ENCODE data around the gene C3orf70.

C3orf70 gene

DNA sequence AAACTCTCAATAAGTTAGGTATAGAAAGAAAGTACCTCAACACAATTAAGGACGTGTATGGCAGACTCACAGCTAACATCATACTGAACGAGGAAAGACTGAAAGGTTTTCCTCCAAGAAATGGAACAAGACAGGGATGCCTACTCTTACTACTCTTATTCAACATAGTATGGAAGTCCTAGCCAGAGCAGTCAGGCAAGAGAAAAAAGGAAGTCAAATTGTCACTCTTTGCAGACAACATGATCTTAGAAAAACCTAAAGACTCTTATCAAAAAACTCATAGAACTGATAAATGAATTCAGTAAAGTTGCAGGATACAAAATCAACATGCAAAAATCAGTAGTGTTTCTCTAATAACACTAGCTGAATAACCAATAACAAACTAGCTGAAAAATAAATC is 96.0 kb downstream of the C3orf70 start:
- H3K4me3 ChIP-seq (ENCODE audit: low read depth, low read length), result no peak overlapping the region

DNA sequence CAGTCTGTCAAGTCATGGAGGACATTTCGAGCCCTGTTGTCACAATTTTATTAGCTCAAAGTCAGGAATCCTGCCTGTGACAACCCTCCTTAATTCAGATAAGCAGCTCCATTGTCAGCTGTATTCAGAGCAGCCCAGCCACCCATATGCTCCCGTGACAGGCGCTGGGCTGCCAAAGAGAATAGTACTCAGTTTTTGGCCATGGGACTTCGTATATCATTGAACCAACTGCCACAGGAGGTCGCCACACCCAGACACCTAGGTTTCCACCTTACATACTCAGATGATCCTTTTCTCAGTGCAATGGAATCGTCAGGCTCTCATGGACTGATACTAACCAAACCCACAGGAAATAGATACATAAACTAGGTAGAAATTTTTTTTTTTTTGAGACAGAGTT is 100.2 kb downstream of the C3orf70 start:
- no peak overlapping the region for H3K4me3 ChIP-seq (ENCODE audit: low read depth, low read length)

DNA sequence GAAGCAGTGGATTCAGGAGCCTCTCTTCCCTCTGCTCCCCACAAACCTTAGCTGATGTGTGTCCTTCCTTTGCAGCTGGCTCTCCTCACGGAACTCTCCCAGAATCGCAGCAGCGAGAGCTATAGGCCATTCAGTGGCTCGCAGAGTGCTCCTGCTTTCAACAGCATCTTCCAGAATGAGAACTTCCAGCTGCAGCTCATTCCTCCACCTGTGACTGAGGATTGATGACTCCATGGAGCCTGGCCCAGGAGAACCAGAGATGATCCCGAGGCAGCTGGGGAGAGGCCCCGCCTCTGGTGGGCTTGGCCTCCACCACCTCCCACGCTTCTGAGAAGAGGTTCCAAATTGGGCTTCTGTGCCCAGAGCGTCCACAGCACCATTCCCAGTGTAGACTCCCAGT is 101.1 kb downstream of the C3orf70 start:
- H3K4me3 ChIP-seq (ENCODE audit: low read depth, low read length), result no peak overlapping the region

DNA sequence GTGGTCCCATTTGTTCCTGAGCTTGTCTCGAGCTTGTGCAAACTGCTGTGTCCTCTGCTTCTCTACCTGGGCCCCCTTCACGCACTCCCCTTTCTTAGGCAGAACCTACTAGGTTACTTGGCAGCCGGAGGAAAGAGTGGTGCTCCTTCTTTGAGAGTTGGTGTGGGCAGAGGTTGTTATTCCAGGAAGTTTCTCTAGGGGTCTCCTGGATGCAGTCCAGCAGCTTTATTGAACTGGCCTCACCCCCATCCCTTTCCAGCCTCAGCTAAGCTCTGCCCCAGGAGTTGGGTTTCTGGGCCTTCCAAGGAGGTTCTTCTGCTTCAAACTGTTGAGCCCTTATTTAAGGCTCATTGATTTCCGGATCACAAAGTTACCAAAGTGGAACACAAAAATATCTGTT is 103.2 kb downstream of the C3orf70 start:
- H3K4me3 ChIP-seq (ENCODE audit: low read depth, low read length), result no peak overlapping the region

DNA sequence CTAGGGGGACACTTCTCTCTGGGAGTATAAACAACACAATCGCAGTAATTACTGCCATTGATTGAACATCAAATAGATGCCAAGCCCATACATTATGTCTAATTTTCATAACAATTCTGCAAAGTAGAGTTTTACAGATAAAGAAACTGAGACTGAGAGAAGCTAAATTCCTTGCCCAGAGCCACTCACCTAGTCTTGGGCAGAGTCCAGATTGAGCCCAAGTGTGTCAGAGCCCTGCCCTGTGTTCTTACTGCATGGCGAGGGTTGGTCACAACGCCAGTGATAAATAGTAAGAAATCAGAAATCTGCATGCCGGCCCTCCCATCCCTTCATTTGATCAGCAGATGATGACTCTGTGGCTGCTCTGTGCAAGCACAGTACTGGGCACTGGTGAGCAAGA is 106.3 kb downstream of the C3orf70 start:
- H3K4me3 ChIP-seq (ENCODE audit: low read depth, low read length), result no peak overlapping the region

DNA sequence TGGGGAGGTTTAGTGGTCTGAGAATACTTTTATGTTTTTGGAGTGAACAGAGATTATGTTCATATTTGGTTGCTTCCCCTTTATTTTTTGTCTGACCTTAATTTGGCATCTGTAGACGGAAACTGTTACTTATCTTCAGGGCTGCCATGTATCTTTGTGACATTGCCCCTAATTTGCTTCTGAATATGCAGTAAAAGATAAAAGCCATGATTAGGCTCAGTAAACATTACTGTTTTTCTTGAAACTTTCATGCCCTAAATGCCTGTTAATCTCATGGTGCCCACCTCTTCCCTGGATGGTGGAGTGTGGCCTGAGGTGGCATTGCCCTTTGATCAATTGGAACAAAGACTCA is 106.7 kb downstream of the C3orf70 start:
- no peak overlapping the region for H3K4me3 ChIP-seq (ENCODE audit: low read depth, low read length)

DNA sequence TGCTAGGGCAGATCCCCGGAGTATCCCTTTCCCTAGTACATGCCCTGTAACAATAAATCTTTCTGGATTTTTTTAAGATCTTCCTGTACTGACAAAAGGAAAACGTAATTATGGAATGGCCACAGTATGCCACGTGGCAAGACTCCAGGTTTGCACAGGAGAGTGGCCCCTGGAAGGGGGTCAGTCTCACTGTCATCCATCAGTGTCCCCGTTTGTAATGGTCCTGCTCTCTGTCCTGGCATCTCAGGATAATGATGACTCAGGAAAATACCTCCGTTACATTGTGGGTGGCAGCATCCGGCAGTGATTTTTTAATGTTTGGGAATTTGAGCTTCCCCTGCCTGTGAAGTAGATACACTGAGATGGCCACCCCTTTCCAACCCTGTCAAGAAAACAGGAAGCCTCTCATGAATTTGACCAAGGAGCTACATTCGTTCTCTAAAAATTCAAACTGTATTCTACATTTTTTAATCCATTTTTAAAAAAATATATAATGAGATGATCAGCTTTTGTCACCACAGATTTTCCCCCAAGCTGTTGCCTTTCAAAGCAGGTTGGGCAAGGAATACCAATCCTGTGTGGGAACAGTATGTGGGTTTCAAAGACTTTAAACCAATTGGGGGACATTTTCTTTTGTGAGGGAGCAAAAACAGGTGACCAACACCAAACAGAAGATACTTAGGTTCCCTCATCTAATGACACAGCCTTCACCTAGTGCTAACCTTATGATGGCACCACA is 110.4 kb downstream of the C3orf70 start:
- H3K4me3 ChIP-seq (ENCODE audit: low read depth, low read length), result no peak overlapping the region

DNA sequence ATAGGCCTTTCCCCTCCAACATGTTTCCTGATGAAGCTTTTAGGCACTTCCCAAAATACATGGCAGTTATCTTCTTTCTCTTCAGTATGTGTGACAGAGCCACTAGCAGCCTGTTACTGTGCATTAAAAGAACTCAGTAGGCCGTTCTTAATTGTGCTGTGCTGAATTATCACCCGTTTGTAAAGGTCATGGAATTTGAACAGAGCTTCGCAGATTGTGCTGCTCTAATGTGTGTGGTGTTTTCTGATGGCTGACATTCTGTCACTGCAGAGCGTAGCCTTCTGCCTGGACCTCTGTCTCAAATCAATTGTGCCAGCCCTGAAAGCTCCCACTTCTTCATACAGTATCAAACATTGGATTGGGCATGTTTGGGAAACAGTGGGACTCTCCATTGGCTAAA is 111.3 kb downstream of the C3orf70 start:
- H3K4me3 ChIP-seq (ENCODE audit: low read depth, low read length), result no peak overlapping the region

DNA sequence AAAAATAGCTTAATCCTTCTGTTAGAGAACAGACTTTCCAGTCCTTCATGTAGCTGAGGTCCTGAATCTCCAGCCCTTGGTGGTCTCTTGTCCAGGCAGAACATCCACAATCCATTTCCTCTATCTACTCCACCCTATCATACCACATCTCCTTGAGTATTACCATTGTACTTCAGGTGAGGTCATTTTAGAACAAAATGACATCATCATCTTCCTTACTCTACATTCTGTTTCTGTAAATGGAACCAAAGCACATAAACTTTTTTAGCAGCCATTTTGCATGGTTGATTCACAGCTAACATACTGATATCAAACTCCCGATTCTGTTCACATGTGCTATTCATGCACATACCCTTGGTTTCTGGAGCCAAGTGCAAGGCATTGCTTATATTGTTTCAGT is 112.4 kb downstream of the C3orf70 start:
- no peak overlapping the region for H3K4me3 ChIP-seq (ENCODE audit: low read depth, low read length)

DNA sequence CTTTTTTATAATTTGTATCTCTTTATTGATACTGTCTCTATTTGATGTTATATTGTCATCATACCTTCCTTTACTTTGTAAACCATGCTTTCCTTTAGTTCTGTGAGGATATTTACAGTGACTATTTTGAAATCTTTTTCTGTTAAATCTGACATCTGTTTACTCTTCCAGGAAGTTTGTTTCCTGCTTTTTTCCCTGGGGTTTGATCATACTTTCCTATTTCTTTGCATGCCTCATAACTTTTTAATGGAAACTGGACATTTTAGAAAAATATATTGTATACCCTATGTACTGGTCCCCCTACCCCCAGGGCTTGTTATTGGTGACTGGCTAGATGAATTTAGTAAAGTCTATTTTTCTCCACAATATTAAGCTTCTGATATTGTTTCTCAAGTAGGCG is 115.1 kb downstream of the C3orf70 start:
- H3K4me3 ChIP-seq (ENCODE audit: low read depth, low read length), result no peak overlapping the region

DNA sequence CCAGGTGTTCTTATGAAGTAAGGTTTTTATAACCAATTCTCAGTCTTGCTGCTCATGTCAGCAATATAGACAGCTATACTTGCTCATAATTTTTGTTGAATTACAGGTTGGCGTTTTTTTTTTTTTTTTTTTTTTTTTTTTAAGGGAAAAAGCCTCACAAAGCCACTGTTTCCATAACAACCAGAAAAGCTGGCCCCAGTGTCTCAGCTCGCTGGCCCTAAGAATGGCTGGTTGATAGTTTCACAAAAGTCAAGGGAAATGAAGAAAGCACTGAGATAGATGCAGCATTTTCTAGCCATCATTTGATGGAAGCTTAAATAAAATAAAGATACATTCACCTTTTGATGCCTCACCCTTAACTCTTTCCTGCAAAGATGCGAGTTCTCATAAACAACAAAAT is 121.9 kb downstream of the C3orf70 start:
- no peak overlapping the region for H3K4me3 ChIP-seq (ENCODE audit: low read depth, low read length)

DNA sequence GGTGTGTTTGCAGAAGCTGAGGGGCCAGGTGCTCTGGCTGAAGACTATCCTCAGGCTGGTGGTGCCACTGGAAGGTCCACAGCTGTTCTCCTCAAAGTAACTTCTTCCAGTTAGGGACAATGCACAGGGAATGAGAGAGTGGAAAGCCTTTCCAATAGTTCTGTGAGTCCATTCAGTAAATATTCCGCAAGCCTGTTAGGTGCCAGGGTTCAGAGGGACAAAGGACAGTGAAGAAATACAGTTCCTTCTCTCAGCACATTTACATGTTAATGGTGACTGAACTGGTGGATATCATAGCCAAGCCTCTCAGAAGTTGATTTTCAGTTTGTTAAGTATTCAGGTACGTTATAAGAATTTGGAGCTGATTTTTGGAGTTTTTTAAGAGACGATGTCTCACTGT is 122.5 kb downstream of the C3orf70 start:
- no peak overlapping the region for H3K4me3 ChIP-seq (ENCODE audit: low read depth, low read length)

DNA sequence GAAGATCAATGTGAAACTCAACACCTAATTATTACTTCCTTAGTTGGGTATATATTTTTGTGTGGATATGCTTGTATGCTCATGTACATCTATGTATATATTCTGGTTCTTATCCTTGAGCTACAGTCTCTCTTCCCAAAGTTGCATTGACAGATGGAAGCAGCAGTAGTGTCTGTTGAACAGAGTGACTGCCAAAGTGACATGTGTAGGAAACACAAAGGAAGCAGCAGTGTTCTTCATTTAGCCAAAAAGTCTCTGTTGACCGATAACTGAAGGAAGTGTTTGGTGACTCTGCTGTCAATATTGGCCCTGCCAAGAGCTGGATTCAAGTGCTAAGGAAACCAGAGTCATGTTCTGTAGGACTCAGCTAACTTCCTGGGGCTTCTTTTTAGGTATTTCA is 123.8 kb downstream of the C3orf70 start:
- no peak overlapping the region for H3K4me3 ChIP-seq (ENCODE audit: low read depth, low read length)

DNA sequence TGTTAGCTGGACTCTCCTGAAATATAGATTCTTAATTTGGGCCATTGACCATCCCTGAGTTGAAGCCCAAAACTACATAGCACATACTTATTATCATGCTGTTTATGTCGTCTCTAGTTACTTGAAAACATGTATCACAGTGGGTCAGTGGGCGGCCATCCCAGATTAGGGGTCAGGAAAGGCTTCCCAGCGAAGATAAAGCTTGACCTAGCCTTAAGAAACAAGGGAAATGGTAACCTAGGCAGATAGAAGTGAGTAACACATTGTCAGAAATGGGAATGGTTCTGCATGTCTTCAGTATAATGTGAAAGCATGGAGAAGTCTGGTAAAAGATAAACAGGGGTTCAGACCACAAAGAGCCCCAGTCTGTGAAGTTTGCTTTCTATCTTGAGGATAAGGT is 124.7 kb downstream of the C3orf70 start:
- H3K4me3 ChIP-seq (ENCODE audit: low read depth, low read length), result no peak overlapping the region

Data from iPS-11a (cell line).